ENCODE results near the gene DPM1. TPM values are rescaled to one million over a fixed set of nuclear protein-coding genes. Genes with fewer than 3 reads are reported as not detected.

The DPM1 gene
- polyA plus RNA-seq, 1 of the 3 experiments (the other 2 are of a cell fraction): 72.1 TPM

- no peak for TF ChIP-seq FOSL2 (IDR thresholded peaks at IDR 0.05; ENCODE audit: borderline replicate concordance, low read depth)
- ChIA-PET POLR2A (no interaction called here), CTCF (interaction anchor here (0.9 to 16.1 kb wide), 16 partner anchors 8 to 137 kb away, joined by 3 to 340 read pairs (median 11); partner anchors contain the start of genes BCAS4, DPM1 and MOCS3)
- no peaks in the 10 kb centered on the region for H3K9me2 ChIP-seq
- 64% methylated on average over 5 of the region's 5 CpGs for WGBS (ENCODE audit: low lambda C conversion rate)
- peaks cover 58% of the 10 kb centered on the region for H4K20me1 ChIP-seq (ENCODE audit: insufficient read depth)
- peaks cover 46 to 57% of the 10 kb centered on the region in 2 experiments for H3K36me3 ChIP-seq (replicated peaks in 1 of 2; ENCODE audit: control insufficient read depth in 1 of 2, insufficient read depth in 2 of 2, low read length in 1 of 2)
- H3K4me1 ChIP-seq (ENCODE audit: control insufficient read depth in 1 of 2, insufficient read depth in 2 of 2, low read depth in 1 of 2, low read length in 1 of 2): peaks cover 21 to 36% of the 10 kb centered on the region in 2 experiments
- DNase-seq: no peak
- no peak overlapping the region for H3K9ac ChIP-seq
- peaks cover 28% of the 10 kb centered on the region for H3F3A ChIP-seq (replicated peaks; ENCODE audit: insufficient read depth)
- no peak overlapping the region for H3K27ac ChIP-seq (ENCODE audit: low read depth in 2 of 2, low read length in 1 of 2)
- no peaks in the 10 kb centered on the region for H3K27me3 ChIP-seq (ENCODE audit: insufficient read depth)
- H3K79me2 ChIP-seq (ENCODE audit: insufficient read depth): peaks cover 71% of the 10 kb centered on the region
- H3K4me3 ChIP-seq (ENCODE audit: low read depth in 2 of 2, low read length in 1 of 2): peak overlapping the region; percentile 82 to 94
- peak overlapping the region; percentile 85 for H3K4me2 ChIP-seq
- H3K9me3 ChIP-seq: no peaks in the 10 kb centered on the region
- H2AFZ ChIP-seq (ENCODE audit: low read depth): no peak overlapping the region
Observed at GRCh38 chr20:50928469-50928868, 29.9 kb downstream of the DPM1 start.

GRCh38 chr20:50926530-50926929 lies 31.8 kb downstream of the DPM1 start:
- Histone ChIP-seq H3K27me3 (ENCODE audit: insufficient read depth) (no peaks in the 10 kb centered on the region), H4K20me1 (ENCODE audit: insufficient read depth) (peaks cover 77% of the 10 kb centered on the region), H3K36me3 (replicated peaks in 1 of 2; ENCODE audit: control insufficient read depth in 1 of 2, insufficient read depth in 2 of 2, low read length in 1 of 2) (peaks cover 46 to 54% of the 10 kb centered on the region in 2 experiments), H3K9ac (no peak overlapping the region), H3K4me3 (ENCODE audit: low read depth in 2 of 2, low read length in 1 of 2) (no peak overlapping the region), H3K4me1 (ENCODE audit: control insufficient read depth in 1 of 2, insufficient read depth in 2 of 2, low read depth in 1 of 2, low read length in 1 of 2) (peaks cover 20 to 24% of the 10 kb centered on the region in 2 experiments; a peak in 3 of 4 replicates), H2AFZ (ENCODE audit: low read depth) (no peak overlapping the region), H3F3A (replicated peaks; ENCODE audit: insufficient read depth) (peaks cover 12% of the 10 kb centered on the region), H3K27ac (ENCODE audit: low read depth in 2 of 2, low read length in 1 of 2) (no peak overlapping the region), H3K79me2 (ENCODE audit: insufficient read depth) (peaks cover 91% of the 10 kb centered on the region), H3K4me2 (no peak overlapping the region), H3K9me2 (no peaks in the 10 kb centered on the region), H3K9me3 (no peaks in the 10 kb centered on the region)
- WGBS (ENCODE audit: low lambda C conversion rate): 90% methylated on average over 1 of the region's 1 CpG
- no peak for DNase-seq
- TF ChIP-seq FOXJ3 (CRISPR knock-in tag; IDR thresholded peaks at IDR 0.05) (no peak), ELF1 (IDR thresholded peaks at IDR 0.05) (no peak), USF2 (IDR thresholded peaks at IDR 0.05; ENCODE audit: borderline replicate concordance, low read depth, low read length) (no peak), REST (IDR thresholded peaks at IDR 0.05; ENCODE audit: low read depth, low read length) (no peak), YY1 (IDR thresholded peaks at IDR 0.05; ENCODE audit: low read depth) (no peak), MXI1 (IDR thresholded peaks at IDR 0.05; ENCODE audit: low read depth, low read length) (no peak), MAX (IDR thresholded peaks at IDR 0.05; ENCODE audit: low read depth) (no peak)
- POLR2A ChIA-PET: no interaction called here
- CTCF ChIA-PET: interaction anchor here (6.3 to 16.1 kb wide), 2 partner anchors 14 to 135 kb away, joined by 137 to 340 read pairs; partner anchors contain the start of gene BCAS4

Data from SK-N-SH (cell line).